Measurements from ENCODE around the gene SMARCC2. TPM values are rescaled to one million over a fixed set of nuclear protein-coding genes. Genes with fewer than 3 reads are reported as not detected.

SMARCC2 gene
- total and polyA plus RNA-seq, 2 donors (not counting 1 experiment from before 2014, with no cell fraction given), result 60.2 to 70.8 TPM

DNA sequence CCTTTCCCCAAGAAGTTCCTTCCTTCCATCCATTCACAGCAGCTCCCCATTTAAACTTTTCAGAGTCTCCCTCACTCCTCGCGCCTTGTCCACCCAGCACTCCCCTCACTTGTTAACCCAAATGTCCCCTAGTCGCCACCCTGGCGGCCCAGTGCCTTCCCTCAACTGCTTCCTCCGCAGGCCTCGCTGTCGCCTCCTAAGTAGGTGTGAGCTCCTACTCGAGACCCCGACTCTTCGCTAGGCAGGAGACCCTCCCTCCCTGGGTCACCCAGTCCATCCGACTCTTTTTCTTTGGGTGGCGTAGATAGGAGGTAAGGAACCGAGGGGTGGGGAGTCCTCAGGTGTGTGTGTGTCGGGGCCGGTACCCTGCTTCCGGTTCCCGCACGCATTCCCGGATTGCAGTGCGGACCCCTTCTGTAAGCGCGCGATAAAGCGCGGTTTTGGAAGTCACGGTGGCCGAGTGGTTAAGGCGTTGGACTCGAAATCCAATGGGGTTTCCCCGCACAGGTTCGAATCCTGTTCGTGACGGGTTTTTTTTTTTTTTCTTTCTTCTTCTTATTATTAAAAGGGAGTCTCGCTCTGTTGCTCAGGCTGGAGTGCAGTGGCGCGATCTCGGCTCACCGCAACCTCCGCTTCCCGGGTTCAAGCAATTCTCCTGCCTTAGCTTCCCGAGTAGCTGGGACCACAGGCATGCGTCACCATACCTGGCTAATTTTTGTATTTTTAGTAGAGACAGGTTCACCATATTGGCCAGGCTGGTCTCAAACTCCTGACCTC, 823 bp upstream of the SMARCC2 start:
- H3K27ac ChIP-seq (ENCODE audit: insufficient read depth, low read length), result peak overlapping the region; percentile 87
- peaks cover 5% of the 10 kb centered on the region for H3K4me1 ChIP-seq (ENCODE audit: control insufficient read depth, extremely low read depth, insufficient read depth, low read length)
- H3K27me3 ChIP-seq (ENCODE audit: control insufficient read depth, insufficient read depth, low read length), result no peaks in the 10 kb centered on the region
- H3K4me3 ChIP-seq (replicated peaks in 1 of 4; ENCODE audit: control extremely low read depth in 1 of 4, insufficient read depth in 1 of 4, low read depth in 3 of 4, low read length in 4 of 4), result peak overlapping the region; percentile 66 to 91 (median 80)
- DNase-seq (ENCODE audit: low read depth in 2 of 2), result peak; percentile 73 to 87
- peak overlapping the region; percentile 79 for H2AFZ ChIP-seq (ENCODE audit: low read length)
- no peaks in the 10 kb centered on the region for H4K20me1 ChIP-seq (ENCODE audit: control insufficient read depth, extremely low read depth, insufficient read depth, low read length)
- peak overlapping the region; percentile 93 for H3K4me2 ChIP-seq (ENCODE audit: extremely low read depth, insufficient read depth, low read length)
- TF ChIP-seq, protein P1, sequence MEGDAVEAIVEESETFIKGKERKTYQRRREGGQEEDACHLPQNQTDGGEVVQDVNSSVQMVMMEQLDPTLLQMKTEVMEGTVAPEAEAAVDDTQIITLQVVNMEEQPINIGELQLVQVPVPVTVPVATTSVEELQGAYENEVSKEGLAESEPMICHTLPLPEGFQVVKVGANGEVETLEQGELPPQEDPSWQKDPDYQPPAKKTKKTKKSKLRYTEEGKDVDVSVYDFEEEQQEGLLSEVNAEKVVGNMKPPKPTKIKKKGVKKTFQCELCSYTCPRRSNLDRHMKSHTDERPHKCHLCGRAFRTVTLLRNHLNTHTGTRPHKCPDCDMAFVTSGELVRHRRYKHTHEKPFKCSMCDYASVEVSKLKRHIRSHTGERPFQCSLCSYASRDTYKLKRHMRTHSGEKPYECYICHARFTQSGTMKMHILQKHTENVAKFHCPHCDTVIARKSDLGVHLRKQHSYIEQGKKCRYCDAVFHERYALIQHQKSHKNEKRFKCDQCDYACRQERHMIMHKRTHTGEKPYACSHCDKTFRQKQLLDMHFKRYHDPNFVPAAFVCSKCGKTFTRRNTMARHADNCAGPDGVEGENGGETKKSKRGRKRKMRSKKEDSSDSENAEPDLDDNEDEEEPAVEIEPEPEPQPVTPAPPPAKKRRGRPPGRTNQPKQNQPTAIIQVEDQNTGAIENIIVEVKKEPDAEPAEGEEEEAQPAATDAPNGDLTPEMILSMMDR (conservative IDR thresholded peaks at IDR 0.05 in 1 of 2, IDR thresholded peaks at IDR 0.05 in 1 of 2; ENCODE audit: low read depth in 1 of 2, low read length in 2 of 2), result peak in 1 of 2 donors; percentile 5
- TF ChIP-seq EZH2 (IDR thresholded peaks at IDR 0.05; ENCODE audit: low read length, missing control alignments), result no peak
- H3K9ac ChIP-seq (ENCODE audit: insufficient read depth, low read length), result peak overlapping the region; percentile 54
- peaks cover 31% of the 10 kb centered on the region for H3K79me2 ChIP-seq (ENCODE audit: control insufficient read depth, insufficient read depth, low read length)
- H3K9me3 ChIP-seq (ENCODE audit: control insufficient read depth, insufficient read depth, low read depth, low read length), result no peaks in the 10 kb centered on the region
- H3K36me3 ChIP-seq (ENCODE audit: control insufficient read depth, insufficient read depth, low read length), result no peaks in the 10 kb centered on the region

DNA sequence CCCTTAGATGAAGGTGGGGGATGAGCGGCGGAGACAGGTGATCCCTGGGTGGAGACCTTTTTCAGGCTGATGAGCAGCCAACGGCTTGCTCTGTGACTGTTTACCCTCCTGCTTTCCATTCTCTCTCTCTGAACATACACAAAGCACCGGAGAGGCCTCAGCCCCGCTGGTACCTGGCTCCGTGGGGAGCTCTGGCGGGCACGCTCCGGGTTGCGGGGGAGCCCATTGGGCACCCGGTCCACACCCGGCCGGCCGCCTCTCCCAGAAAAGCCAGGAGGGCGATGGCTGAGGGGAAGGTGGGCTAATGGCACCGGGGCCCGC, 545 bp downstream of the SMARCC2 start:
- Histone ChIP-seq H3K4me1 (ENCODE audit: control insufficient read depth, extremely low read depth, insufficient read depth, low read length) (peaks cover 5% of the 10 kb centered on the region), H3K36me3 (ENCODE audit: control insufficient read depth, insufficient read depth, low read length) (peaks cover 4% of the 10 kb centered on the region), H4K20me1 (ENCODE audit: control insufficient read depth, extremely low read depth, insufficient read depth, low read length) (no peaks in the 10 kb centered on the region), H3K9me3 (ENCODE audit: control insufficient read depth, insufficient read depth, low read depth, low read length) (no peaks in the 10 kb centered on the region), H3K4me2 (ENCODE audit: extremely low read depth, insufficient read depth, low read length) (peak overlapping the region; percentile 80), H2AFZ (ENCODE audit: low read length) (peak overlapping the region; percentile 27), H3K27ac (ENCODE audit: insufficient read depth, low read length) (peak overlapping the region; percentile 59), H3K4me3 (replicated peaks in 1 of 4; ENCODE audit: control extremely low read depth in 1 of 4, insufficient read depth in 1 of 4, low read depth in 3 of 4, low read length in 4 of 4) (peak overlapping the region; percentile 69 to 89 (median 85)), H3K9ac (ENCODE audit: insufficient read depth, low read length) (peak overlapping the region; percentile 71), H3K79me2 (ENCODE audit: control insufficient read depth, insufficient read depth, low read length) (peaks cover 31% of the 10 kb centered on the region), H3K27me3 (ENCODE audit: control insufficient read depth, insufficient read depth, low read length) (no peaks in the 10 kb centered on the region)
- TF ChIP-seq, protein P1 (conservative IDR thresholded peaks at IDR 0.05 in 1 of 2, IDR thresholded peaks at IDR 0.05 in 1 of 2; ENCODE audit: low read depth in 1 of 2, low read length in 2 of 2), result no peak
- TF ChIP-seq EZH2 (IDR thresholded peaks at IDR 0.05; ENCODE audit: low read length, missing control alignments), result no peak
- no peak for DNase-seq (ENCODE audit: low read depth in 2 of 2)

DNA sequence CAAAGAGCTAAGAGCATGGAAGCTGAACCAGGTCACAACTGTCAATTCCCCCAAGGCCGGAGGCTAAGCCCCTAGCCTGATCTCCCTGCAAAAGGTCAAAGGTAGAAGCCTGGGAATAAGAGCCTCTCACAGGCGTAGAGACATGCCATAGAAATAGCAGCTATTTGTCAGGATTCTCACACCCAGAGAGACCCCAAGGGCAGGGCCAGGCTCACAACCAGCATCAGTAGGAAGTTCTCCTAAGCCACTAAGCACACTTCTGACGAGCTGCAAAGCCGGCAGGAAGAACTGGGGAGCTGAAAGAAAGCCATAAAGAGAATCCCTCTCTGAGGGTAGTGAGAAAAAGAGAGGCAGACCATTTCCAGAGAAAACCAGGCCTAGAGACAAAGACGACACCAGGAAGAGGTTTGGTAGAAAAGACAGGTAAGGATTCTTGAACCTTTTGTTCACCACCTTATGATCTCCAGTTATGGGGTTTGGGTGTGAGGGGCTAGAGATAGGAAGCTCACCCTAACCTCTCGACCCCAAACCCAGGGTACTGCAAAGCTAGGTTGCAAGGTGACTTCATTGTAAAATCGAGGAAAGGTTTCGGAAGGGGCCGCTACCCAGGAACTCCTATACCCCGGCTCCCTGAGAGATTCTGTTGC, 1.0 kb downstream of the SMARCC2 start:
- H3K4me2 ChIP-seq (ENCODE audit: extremely low read depth, insufficient read depth, low read length), result peak overlapping the region; percentile 80
- peak overlapping the region; percentile 59 for H3K27ac ChIP-seq (ENCODE audit: insufficient read depth, low read length)
- DNase-seq (ENCODE audit: low read depth in 2 of 2), result no peak
- H3K9me3 ChIP-seq (ENCODE audit: control insufficient read depth, insufficient read depth, low read depth, low read length), result no peaks in the 10 kb centered on the region
- peaks cover 31% of the 10 kb centered on the region for H3K79me2 ChIP-seq (ENCODE audit: control insufficient read depth, insufficient read depth, low read length)
- no peaks in the 10 kb centered on the region for H4K20me1 ChIP-seq (ENCODE audit: control insufficient read depth, extremely low read depth, insufficient read depth, low read length)
- peak overlapping the region; percentile 71 for H3K9ac ChIP-seq (ENCODE audit: insufficient read depth, low read length)
- no peaks in the 10 kb centered on the region for H3K27me3 ChIP-seq (ENCODE audit: control insufficient read depth, insufficient read depth, low read length)
- no peak overlapping the region for H2AFZ ChIP-seq (ENCODE audit: low read length)
- TF ChIP-seq, protein P1 (conservative IDR thresholded peaks at IDR 0.05 in 1 of 2, IDR thresholded peaks at IDR 0.05 in 1 of 2; ENCODE audit: low read depth in 1 of 2, low read length in 2 of 2), result no peak
- H3K4me3 ChIP-seq (replicated peaks in 1 of 4; ENCODE audit: control extremely low read depth in 1 of 4, insufficient read depth in 1 of 4, low read depth in 3 of 4, low read length in 4 of 4), result peak overlapping the region; percentile 69 to 89 (median 85)
- H3K4me1 ChIP-seq (ENCODE audit: control insufficient read depth, extremely low read depth, insufficient read depth, low read length), result peaks cover 4% of the 10 kb centered on the region
- peaks cover 4% of the 10 kb centered on the region for H3K36me3 ChIP-seq (ENCODE audit: control insufficient read depth, insufficient read depth, low read length)

Data from fibroblast of lung (primary cell).